Measurements from ENCODE around the gene WDR3.

The WDR3 gene

DNA sequence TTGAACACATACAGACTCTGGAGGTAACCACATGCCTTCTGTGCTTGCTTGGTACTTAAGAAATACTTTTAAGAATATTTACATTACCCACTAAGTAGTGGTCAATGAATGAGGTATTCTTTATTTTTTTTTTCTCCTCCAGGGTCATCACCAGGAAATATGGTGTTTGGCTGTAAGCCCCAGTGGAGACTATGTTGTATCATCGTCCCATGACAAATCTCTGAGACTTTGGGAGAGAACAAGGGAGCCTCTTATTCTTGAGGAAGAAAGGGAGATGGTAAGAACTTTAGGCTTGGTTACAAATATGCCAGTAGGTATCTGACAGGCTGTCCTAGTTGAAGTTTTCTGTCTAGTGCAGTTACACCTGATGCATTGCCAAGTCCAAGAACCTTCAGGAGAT lies 22.8 kb downstream of the WDR3 start:
- DNase-seq (ENCODE audit: low read depth in 3 of 3): no peak

DNA sequence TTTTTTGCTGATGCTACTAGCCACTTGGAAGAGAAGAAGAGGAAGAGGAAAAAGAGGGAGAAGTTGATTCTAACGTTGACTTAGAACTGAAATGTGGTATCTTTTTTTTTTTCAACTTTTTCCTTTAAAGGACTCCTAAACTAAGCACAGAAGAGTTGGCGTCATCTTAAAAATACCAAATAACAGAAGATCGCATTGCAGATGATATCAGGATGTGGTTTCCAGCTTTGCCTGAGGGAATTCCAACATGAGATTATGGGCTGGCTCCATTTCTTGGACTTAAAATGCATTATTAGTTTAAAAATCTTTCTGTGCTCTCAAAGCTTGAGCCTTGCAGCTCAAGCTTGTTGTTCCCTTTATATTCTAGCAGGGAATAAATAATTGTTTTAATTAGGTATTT lies 29.8 kb downstream of the WDR3 start:
- DNase-seq (ENCODE audit: low read depth in 3 of 3): no peak

DNA sequence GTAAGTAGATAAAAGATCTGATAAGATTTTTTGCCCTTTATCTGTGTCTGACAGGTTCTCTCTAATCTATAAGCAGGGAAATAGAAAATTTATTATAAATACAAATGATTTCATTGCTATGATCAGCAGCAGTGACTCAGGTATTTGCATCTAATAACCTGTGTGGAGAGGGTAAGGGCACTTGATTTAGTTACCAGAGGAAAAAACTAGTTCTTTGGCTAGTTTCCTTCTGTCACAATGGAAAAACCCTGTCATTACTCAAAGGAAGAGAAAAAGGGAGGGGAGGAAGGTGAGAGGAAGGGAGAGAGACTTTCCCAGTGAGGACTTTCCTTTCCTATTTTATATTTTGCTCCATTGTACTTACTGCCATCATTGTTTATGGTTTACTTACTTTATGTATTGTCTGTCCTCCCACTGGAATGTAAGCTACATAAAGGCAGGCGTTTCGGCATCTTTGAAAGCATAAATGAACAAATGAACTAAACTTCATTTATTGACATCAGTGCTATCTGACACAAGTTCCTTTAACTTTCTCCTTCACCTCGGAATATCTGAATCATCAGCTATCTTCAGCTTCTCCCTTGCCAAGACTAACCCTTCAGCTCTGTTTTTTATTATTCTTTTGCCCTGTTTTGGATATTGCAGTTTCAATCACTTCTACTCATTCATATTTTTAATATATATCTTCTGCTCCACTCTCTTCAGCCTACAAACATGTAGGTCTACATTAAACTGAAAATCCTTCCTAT lies 34.9 kb downstream of the WDR3 start:
- no peak for DNase-seq (ENCODE audit: low read depth in 3 of 3)

DNA sequence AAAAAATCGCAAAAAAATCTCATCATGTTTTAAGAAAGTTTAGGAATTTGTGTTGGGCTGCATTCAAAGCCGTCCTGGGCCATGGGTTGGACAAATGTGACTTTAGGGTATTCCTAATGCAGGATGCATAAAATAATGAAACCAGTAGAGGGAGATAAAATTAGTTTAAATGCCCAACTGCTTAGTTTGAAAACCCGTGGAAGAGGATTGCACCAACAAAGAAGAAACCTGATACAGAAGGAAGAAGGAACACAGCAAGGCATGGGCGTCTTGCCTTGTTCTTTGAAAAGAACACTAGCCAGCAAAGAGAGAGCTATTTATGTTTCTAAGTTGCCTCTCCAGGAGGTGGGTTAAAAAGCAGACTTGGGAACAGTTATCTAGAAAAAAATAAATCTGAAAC lies 37.9 kb downstream of the WDR3 start:
- DNase-seq (ENCODE audit: low read depth in 3 of 3): no peak

DNA sequence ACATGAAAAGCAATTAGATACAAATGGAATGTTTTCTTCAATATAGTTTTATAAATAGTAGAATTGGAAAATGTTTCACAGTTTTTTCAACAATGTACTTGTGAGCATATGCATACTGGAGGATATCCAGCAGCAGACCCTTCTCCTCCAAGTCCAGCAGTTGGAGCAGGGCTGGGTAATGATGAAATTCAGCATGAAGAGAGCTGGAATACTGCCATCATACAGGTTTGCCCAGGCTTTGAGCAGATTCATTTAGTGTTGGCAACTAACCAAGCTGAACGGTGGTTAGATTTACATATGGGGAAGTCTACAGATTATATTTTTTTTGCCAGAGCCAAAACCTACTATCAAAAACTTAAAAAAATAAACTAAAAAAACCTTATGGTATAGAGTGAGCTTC lies 38.3 kb downstream of the WDR3 start:
- DNase-seq (ENCODE audit: low read depth in 3 of 3): no peak

DNA sequence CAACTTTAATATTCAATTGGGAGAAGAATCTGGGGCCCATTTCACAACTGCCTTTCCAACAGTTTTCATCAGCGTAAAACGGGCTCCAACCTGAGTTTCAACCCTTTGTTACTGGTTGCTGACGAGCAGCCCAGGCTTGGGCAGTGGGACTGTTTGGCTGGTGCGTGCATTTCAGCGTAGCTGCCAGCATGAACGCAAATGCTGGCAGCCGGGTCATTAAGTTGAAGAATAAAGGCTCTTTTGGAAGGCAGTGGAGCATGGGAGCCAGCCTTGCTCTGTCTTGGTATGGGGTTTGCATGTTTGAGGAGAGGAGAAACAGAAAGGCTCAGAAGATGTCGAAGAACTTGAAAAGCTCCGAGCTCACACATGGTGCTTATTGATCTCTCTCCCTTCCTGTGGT lies 40.7 kb downstream of the WDR3 start:
- DNase-seq (ENCODE audit: low read depth in 3 of 3): no peak

DNA sequence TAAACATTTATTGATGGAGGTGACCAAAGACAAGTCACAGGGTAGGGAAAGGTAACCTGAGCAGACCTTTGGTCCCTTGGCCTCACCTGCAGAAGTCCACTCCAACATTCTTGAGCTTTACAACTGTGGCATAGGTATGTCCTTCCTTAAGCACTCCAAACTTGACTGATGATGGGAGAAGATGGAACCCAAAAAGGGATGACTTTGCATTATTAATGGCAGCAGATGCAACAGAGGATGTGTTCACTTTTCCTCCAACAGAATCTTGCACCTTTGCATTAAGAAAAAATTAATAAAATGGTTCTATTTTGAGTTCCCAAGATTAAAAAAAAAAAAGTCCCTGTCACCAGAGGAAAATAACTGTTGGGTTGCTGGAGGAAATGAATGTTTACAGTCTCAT lies 42.2 kb downstream of the WDR3 start:
- no peak for DNase-seq (ENCODE audit: low read depth in 3 of 3)

DNA sequence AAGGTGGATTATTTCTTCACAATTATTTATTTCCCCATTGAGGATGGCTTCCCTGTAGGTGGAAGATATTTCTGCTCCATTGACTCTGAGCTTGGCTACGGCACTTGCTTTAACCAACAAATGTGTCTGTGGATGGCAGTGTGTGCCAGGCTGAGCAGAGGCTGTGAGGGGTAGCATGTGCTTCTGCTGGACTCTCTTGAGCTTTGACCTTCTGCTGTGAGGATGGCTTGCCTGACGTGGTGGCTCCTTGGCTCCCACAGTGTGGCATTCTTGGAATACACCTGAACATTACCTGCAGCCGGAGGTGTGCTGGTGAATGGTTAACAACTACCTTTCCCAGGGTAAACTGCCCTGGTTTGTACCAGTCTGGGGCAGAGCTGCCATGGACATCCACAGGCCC lies 46.8 kb downstream of the WDR3 start:
- DNase-seq (ENCODE audit: low read depth in 3 of 3): no peak

DNA sequence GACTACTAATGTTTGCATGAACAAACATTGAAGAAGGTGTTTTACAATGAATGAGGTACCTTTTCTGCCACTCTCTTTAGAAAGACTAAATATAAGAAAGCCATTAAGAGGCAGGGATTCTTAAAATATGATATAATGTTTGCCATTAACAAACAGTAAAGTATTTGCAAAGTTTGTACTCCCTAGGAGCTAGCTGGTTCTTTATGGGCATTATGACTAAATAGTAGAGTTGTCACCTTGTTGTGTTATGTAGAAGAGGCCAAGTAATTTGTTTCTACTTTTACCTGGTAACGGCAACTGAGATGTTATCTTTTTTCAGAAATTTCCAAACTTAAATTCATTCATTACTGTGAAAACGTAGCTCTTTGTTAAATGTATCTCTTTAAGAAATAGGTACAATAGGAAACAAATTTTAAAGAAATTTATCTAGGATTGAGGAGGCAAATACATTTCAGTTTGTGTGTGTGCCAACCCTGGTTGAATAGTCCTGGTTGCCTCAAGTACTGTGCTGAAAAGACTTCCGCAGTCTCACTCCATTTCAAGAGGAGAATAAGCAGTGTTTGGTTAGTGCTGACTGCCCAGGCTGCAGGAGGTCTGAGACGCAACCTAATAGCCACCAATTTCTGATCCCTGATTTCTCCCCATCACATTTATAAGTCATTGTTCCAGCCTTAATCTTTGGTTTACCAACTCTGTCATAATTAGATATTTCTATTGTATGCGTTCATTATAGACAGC lies 52.1 kb downstream of the WDR3 start:
- no peak for DNase-seq (ENCODE audit: low read depth in 3 of 3)

DNA sequence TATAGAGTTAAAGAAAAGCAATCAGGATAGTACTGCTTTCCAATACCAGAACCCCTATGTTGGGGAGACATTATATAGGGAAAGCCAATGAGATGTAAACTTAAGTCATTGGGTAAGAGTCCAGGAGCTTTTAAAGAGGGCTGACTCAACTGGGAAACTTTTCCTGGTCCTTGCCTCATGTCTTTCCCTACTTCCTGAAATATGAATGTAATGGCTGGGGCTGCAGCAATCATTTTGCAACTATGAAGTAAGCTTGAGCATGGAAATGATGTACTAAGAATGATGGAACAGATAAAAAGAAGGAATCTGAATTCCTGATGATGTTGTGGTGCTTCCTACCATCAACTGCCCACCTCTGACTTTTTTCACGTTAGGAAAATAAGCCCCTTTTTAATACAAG lies 55.7 kb downstream of the WDR3 start:
- DNase-seq (ENCODE audit: low read depth in 3 of 3): no peak

DNA sequence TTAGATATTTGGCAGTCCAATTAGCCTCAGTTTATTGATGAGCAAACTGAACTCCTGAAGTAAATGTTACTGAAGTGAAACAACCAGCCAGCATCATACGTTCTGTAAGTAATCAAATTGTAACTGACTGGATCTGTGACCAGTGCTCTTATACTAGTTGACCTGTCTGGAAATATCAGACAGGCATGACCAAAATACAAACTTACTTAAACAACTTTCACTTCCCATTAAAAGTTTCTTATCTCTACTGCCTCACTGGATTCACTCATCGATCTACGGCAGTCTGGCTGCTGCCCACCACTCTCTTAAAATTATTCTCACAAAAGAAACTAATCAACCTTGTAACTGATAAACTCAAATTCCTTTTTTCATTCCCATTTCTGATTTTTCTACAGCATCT lies 56.4 kb downstream of the WDR3 start:
- no peak for DNase-seq (ENCODE audit: low read depth in 3 of 3)

DNA sequence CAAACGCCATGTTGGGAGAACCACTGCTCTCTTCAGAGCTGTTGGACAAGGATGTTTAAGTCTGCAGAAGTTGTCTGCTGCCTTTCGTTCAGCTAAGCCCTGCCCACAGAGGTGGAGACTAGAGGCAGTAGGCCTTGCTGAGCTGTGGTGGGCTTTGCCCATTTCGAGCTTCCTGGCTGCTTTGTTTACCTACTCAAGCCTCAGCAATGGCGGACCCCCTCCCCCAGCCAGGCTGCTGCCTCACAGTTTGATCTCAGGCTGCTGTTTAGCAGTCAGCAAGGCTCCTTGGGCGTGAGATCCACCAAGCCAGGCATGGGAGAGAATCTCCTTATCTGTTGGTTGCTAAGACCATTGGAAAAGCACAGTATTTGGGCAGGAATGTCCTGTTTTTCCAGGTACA lies 74.8 kb downstream of the WDR3 start:
- DNase-seq (ENCODE audit: low read depth in 3 of 3): no peak

DNA sequence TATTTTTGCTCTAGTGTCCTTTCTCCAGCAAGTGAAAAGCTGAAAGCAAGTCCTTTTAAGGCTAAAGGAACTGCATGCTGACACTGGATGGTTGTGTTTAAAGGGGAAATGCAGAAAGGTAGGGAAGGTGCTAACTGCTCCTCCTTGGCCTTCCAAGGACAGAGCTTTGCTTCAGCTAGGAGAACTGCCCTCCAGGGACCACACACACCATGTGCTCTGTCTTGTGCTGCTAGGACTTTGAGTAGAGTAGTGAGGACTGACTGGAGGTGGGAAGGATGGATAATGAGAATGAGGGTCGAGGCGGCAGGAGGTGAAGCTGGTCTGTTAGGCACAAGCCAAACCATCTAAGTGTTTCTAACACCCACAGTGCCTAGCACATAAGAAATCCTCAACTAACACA lies 77.9 kb downstream of the WDR3 start:
- no peak for DNase-seq (ENCODE audit: low read depth in 3 of 3)

DNA sequence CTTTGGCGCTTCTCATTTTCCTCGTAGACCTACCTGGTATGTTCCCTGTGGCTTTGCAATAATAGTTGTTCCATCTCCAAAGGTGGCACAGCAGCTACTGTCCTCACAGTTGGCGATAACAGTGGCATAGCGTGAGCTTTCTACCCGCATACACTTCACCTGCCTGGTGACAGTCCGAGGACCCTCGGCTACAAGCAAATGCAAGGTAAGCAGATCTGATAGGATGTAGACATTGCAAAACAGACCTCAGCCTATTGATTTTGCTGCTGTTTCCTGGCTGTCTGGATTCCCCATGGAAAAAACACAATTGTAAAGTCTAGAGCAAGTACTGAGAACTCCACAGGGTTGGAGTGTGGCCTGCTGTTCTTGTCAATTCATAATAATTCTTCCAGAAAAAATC lies 78.5 kb downstream of the WDR3 start:
- DNase-seq (ENCODE audit: low read depth in 3 of 3): no peak

DNA sequence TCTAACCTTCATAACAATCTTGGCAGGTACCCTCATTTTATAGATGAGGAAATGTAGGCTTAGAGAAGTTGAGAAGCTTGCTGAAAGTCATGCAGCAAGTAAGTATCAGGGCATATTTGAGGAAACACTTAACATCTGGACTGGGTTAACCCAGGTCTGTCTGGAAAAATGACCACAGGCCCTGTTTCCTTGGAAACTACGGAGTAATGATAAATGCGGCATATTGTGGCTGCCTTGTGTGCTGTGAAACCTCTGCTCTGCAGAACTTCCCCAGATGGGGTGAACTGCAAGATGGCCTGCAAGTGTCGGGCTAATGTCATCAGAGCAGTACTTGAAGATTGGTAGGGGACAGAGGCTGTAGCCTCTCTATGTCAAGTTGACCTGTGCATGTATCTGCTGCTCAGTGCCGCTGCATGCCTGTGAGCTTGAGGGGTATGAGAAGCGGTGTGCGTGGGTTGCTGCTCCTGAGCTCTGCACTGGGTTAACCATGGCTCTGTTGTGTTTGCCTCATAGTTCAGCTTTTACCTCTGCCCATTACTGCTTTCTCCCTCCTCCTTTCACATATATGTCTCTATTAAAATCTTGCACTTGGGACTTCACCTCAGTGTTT lies 83.1 kb downstream of the WDR3 start:
- DNase-seq (ENCODE audit: low read depth in 3 of 3): no peak

DNA sequence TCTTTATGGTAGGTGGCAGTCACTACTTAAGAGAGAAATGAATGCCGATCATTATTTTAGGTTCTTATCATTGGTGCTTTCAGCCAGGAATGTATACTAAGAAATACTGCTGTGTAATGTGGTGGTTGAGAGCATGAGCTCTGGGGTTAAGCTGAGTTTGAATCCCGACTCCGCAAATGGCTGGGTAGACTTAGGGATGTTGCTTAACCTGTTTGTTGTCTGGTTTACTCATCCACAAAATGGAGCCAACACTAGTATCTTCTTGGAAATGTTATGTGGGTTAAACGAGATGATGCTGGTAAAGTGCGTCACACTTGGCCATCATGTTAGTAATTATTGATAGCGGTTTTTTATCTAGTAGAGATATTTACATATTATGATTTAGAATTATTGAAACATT lies 83.8 kb downstream of the WDR3 start:
- DNase-seq (ENCODE audit: low read depth in 3 of 3): no peak

DNA sequence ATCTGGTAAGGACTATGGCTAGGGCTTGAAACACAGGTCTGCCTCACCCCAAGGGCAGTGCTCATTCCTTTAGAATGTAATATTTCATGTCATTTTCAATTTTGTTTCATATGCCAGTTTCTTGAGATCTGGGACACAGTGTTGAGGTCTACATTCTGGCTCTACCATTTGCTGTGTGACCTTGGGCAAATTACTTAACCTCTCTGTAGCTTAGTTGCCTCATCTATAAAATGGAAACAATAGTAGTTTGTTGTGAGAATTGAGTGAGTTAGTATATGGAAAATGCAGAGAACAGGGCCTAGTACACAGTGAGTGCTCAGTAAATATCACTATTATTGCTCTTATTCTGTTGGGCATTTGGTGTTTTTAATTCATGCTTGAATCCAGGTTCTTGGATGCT lies 84.4 kb downstream of the WDR3 start:
- DNase-seq (ENCODE audit: low read depth in 3 of 3): no peak

Data from stimulated activated CD4-positive, alpha-beta T cell treated with anti-CD3 and anti-CD28 coated beads, TNF-alpha, amount 100 ng/mL, for 48 hours (primary cell).